NCI-H446 (cell line): ENCODE measurements around the gene MTHFD2L.
"Not testable (repeated sequence)": the region's sequence is repeated elsewhere in the genome, so short reads cannot be mapped to it uniquely, and the experiment has no call there.

ENCODE experiments used
- DNase-seq, 2 experiments: peaks; one replicate each; lab custom pipeline; 2025; lab: John Stamatoyannopoulos, UW

Gene MTHFD2L

DNA sequence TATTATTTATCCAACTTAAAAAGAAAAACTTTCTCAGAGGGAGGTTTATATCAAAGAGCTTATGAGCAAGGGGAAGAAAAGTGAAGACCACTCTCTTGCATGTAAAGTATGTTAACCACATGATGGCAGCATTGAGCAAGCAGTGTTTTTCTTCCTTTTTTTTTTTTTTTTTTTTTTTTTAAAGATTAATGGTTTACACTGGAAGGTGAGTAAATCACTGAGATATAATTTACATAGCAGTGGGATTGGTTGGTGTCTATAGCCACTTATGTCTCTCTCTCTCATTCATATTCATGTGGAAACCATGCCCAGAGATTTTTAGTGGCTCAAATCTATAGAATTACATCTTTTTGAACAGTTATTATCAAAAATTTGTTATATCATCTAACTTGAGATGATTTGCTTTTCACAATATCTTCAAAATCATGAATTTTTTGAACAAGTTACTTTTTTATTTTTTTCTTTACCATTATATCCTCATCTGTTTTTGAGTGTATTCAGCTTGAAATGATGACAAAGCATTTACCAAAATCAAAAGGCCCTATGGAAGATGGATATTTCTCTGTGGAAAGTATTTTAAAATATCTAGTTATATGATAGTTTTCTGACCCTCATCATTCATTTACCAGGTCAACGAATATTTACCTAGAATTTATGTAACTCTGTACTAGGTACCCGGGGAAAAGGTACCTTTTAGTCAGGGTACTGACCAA is 31.6 kb downstream of the MTHFD2L start:
- DNase-seq = peak; percentile 3 to 49

GRCh38 chr4:74190332-74190731 is 32.4 kb downstream of the MTHFD2L start:
- no peak for DNase-seq

DNA sequence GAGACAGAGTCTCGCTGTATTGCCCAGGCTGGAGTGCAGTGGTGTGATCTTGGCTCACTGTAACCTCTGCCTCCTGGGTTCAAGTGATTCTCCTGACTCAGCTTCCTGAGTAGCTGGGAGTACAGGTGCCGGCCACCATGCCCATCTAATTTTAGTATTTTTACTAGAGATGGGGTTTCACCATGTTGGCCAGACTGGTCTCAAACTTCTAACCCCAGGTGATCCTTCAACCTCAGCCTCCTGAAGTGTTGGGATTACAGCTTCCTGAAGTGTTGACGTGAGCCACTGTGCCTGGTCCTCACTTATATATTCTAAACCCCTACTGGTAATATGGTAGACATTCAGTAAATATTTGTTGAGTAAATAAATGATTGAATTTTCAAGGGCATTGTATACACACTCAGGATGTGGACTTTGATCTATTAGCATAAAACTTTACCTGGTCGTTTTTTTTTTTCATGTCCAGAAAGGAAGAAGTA is 33.0 kb downstream of the MTHFD2L start:
- DNase-seq = no peak

DNA sequence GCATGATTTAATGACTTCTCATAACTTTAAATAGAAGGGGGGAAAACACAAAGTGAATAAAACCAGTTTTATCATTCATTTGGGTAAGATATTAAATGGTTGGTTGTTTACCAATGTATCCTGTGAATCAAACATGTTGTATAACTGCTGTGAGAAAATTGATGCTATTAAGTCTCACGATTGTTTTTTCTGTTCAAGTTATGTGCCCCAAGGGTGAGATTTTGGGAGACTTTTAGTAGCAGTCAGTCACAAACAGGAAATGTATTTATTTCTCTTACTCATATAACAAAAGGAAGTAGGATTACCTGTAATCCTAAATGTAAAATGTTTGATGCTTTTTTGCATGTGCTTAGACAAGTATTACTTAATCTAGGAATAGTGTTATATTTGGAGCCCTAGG is 39.2 kb downstream of the MTHFD2L start:
- no peak for DNase-seq

DNA sequence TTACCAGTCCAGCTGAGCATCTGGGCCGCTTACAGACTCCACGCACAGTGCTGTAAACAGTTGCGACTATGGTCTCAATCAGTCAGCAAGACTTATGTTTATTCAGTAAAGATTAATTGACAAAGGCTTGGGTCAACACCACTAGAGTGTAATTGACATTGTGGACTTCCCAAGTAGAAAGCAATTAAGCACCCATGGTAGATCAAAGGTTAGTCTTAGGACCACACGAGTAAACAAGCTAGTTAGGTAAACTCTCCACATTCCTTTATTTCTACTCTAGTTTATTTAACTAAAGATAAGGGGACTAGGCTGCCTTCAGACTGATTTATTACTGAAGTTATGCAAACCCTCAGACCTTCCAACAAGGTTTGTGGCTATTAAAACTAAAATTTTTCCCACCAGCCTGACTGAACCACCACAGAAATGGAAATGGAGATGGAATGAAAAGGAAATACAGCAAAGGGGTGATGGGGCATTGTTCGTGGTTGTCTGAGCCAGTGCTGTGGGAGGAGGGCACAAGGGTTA is 44.2 kb downstream of the MTHFD2L start:
- DNase-seq = no peak

DNA sequence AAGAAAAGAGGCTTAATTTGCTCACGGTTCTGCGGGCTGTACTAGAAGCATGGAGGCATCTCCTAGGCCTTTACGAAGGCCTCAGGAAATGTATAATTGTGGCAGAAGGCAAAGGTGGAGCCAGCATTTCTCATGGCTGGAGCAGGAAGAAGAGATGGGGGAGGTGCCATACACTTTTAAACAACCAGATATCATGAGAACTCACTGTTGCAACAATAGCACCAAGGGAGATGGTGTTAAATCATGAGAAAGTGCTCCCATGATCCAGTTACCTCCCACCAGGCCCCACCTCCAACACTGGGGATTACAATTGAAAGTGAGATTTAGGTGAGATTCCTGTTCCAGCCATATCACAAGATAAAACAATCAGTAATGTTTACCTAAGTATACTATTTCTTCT is 45.5 kb downstream of the MTHFD2L start:
- no peak for DNase-seq

GRCh38 chr4:74205046-74205445 is 47.1 kb downstream of the MTHFD2L start:
- no peak for DNase-seq

DNA sequence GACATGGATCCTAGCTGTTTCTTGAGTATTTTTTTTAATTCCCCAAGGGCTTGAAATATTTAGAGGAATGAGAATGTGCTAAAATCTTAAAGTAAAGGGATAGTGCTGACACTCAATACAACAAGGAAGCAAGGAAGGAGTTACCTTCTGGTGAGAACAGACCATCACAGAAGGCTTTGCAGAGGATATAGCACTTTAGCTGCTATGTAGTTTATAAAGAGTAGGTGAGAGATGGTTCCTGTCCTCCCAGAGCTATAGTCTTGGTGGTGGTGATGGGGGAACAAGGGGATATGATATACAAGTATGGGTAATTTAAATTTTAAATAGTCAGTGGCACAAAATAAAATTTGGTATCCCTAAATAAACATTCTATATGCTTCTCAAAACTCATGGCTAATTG is 47.6 kb downstream of the MTHFD2L start:
- no peak for DNase-seq

DNA sequence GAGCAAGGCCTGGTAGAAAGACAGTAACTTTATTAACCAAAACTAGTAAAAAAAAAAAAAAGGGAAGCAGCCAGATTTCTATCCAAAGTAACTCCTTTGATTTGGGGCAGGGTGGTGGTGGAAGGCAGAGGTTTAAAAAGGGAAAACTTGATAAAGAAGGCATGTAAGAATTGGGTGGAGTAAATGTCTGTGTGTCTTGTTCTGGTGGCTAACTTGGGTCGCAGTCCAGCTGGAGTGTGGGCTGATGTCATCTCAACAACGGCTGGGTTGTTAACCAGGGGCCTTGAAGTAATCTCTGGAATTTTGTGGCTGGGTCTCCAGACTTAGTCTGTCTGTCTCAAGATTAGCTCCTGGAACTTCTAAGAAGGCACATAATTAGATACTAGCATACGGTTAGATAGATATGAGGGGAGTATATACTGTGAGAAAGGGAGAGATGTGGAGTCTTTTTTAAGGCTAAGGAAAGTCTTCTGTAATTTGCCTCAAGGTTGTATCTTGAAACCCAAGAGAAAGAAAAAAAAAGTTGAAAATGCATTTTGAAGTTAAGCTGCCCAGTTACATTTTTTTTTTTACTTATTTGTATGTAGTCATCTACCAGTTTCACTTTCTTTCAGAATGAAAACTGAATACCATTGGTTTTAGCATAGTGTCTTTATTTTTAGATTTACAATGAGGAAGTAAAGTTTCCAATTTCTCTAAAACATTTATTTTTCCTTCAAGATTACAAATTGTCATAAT is 48.3 kb downstream of the MTHFD2L start:
- no peak for DNase-seq

GRCh38 chr4:74214457-74215159 is 56.7 kb downstream of the MTHFD2L start:
- not testable (repeated sequence) for DNase-seq

- not testable (repeated sequence) for DNase-seq
Measured at GRCh38 chr4:74215236-74215635, 57.3 kb downstream of the MTHFD2L start.

DNA sequence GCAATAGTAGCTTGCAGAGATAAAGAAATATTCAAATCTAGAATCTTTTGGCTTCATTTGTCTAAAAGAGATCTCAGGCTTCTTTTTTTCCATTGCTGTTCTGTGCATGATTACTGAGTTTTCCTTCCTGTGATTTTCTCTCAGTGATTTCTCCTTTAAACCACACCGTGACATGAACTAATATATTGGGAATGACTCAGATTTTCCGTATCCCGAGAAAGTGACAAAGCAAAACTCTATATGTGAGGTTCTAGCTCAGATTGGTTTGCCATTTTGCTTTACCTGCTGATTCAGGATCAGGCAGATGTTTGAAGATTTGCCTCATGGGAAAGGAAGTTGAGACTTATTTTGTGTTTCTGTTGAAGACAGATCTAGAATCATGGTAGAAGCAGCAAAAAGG is 59.4 kb downstream of the MTHFD2L start:
- DNase-seq = no peak

GRCh38 chr4:74218201-74218600 is 60.3 kb downstream of the MTHFD2L start:
- no peak for DNase-seq

DNA sequence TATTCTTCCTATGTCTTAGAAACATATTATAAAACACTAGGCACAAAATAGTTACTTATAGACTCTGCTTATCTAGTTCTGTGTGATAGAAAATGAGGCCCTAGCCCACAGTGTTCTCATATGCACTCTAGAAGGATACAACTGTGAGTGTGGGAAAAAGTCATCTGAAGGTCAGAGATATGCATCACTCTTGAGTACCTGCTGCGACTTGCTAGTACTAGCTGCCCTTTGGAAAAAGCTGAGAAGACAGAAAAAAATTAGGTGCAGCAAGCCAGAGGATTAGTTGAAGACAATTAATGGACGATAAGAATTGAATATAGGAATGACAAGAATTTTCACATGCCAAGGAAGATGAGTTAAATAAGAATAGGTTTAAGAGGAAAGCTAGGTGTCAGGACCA is 61.3 kb downstream of the MTHFD2L start:
- no peak for DNase-seq

DNA sequence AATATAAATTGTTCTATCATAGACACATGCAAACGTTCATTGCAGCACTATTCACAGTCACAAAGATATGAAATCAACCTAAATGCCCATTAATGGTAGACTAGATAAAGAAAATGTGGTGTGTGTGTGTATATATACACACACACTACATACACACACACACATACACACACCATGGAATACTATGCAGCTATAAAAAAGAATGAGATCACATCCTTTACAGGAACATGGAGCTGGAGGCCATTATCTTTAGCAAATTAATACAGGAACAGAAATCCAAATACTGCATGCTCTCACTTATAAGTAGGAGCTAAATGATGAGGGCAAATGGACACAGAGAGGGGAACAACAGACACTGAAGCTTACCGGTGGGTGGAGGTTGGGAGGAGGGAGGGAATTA is 65.2 kb downstream of the MTHFD2L start:
- DNase-seq = no peak

DNA sequence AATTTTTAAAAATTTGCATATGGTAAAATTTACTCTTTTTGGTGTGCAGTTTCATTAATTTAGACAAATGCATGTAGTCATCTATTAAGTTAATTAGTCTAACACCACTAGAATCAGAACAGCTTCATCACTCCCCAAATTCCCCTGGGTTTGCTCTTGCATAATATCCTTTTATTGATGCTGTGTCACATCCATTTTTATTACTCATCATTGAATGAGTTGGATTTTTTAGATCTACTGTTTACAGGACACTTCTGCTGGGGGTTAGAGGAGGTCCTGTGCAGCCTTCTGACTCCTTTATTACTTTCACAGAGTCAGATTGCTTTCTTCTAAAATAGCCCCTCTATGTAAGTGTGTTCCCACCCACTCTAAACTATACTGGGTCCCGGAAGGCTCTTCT is 65.9 kb downstream of the MTHFD2L start:
- DNase-seq = no peak

GRCh38 chr4:74228691-74229640 is 71.0 kb downstream of the MTHFD2L start:
- peak; percentile 72 to 82 for DNase-seq

GRCh38 chr4:74230902-74231499 is 73.1 kb downstream of the MTHFD2L start:
- no peak for DNase-seq

DNA sequence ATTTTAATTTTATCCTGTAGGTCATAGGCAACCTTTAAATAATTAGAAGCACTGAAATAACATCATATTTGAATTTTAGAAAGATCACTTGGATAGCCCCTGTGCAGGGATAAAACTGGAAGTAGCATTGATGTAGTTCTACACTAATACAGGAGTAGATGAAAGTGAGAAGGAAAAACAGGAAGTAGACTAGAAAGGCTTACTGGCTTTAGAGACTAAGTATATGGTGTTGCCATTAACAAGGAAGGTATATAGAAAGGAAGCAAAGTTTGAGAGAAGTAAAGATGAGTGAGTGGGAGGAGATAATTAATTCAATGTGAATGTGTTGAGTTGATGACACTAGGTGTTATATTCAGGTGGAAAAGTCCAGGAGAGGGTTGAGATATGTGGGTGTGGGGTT is 77.2 kb downstream of the MTHFD2L start:
- DNase-seq = no peak

DNA sequence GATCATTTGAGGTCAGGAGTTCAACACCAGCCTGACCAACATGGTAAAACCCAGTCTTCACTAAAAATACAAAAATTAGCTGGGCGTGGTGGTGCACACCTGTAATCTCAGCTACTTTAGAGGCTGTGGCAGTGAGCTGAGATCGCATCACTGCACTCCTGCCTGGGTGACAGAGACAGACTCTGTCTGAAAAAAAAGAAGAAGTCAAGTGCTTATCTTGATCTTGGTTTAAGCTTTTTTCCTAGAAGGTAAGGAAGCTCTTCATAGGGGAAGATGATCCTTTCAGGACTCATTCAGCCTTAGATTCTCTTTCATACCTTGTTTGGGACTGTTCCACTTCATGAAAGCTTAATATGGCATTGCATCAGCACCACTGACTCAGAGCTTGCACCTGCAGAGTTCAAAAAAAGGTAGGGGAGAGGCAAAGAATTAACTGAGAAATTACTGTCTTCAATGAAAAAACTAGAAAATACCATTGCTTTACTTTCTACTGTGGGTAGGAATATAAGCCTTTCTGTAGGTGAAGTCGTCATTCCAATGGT is 79.6 kb downstream of the MTHFD2L start:
- no peak for DNase-seq

- DNase-seq = no peak
Measured at GRCh38 chr4:74244049-74244448, 86.1 kb downstream of the MTHFD2L start.
